MCF 10A (cell line): ENCODE data around the gene TGFBR3. TPM values are rescaled to one million over a fixed set of nuclear protein-coding genes. Genes with fewer than 3 reads are reported as not detected.
A peak's percentile ranks its signal among the peaks of the same experiment; 100 is the strongest.

Experiments
- BruUV-seq: library from RNA; stranded (reverse); fragments of 400-500 nt; replicated peaks from 2 replicates; lab custom pipeline; 2021; lab: Mats Ljungman, UMichigan
- CTCF ChIA-PET: fragments of 300-600 bp; sonication (Branson Sonifier 250); formaldehyde crosslinking; extraction: SDS; loops from one replicate; lab custom pipeline; 2021; ENCODE audit warnings: antibody characterized with exemption, inconsistent platforms; lab: Yijun Ruan, JAX
- POLR2A ChIA-PET: fragments of 300-600, 350-650 bp; sonication (Branson Sonifier 250); formaldehyde crosslinking; extraction: SDS; loops from one replicate; lab custom pipeline; 2020; ENCODE audit warnings: antibody characterized with exemption, inconsistent platforms; lab: Yijun Ruan, JAX
- DNase-seq: peaks from one replicate; pipeline ENCODE4 v3.0.0-alpha.2; 2018; ENCODE audit not compliant: unreplicated experiment
- H3K27ac Mint-ChIP-seq: one replicate; pipeline ENCODE4 v1.8.0; 2022; ENCODE audit warnings: mild to moderate bottlenecking, low read depth, mixed read lengths; ENCODE audit not compliant: unreplicated experiment
- H3K27me3 Mint-ChIP-seq: one replicate; pipeline ENCODE4 v1.8.0; 2022; ENCODE audit warnings: mixed read lengths; ENCODE audit not compliant: insufficient read depth, unreplicated experiment
- H3K36me3 Mint-ChIP-seq: one replicate; pipeline ENCODE4 v1.8.0; 2022; ENCODE audit warnings: mild to moderate bottlenecking, moderate library complexity, mixed read lengths; ENCODE audit not compliant: insufficient read depth, unreplicated experiment
- H3K4me1 Mint-ChIP-seq: one replicate; pipeline ENCODE4 v1.8.0; 2022; ENCODE audit warnings: mixed read lengths; ENCODE audit not compliant: insufficient read depth, unreplicated experiment
- H3K4me3 Mint-ChIP-seq: one replicate; pipeline ENCODE4 v1.8.0; 2022; ENCODE audit warnings: mild to moderate bottlenecking, moderate library complexity, mixed read lengths; ENCODE audit not compliant: unreplicated experiment
- H3K9me3 Mint-ChIP-seq: one replicate; pipeline ENCODE4 v1.8.0; 2022; ENCODE audit warnings: mixed read lengths; ENCODE audit not compliant: unreplicated experiment
- intact Hi-C: fragments of 100-400 bp; cut with micrococcal nuclease; formaldehyde crosslinking; loops from 2 replicates; pipeline ENCODE4 v1.14.1; 2022
- total RNA-seq: library from RNA; stranded (reverse); gene quantifications from 2 replicates; pipeline ENCODE4 v1.2.3, GENCODE V29; 2022
- TF ChIP-seq, protein P1 (sequence below): fragments of 200-600 bp; IDR thresholded peaks from one replicate; pipeline ENCODE4 v1.8.0; 2022; ENCODE audit warnings: antibody characterized with exemption, mild to moderate bottlenecking; ENCODE audit not compliant: unreplicated experiment

Gene TGFBR3
- total RNA-seq, 1 experiment from 2014 or later: 12.0 TPM

GRCh38 chr1:91757763-91758460 is 128.0 kb downstream of the TGFBR3 start:
- no peak for DNase-seq
- BruUV-seq: no TSS peak
- H3K27me3 Mint-ChIP-seq: no peaks in the 10 kb centered on the region
- H3K27ac Mint-ChIP-seq: peak overlapping the region; percentile 18
- ChIA-PET POLR2A (interaction anchor here (0.5 to 1.3 kb wide), 5 partner anchors 12 to 42 kb away, joined by 3 to 7 read pairs (median 3); no protein-coding TSS in a partner anchor), CTCF (interaction anchor here (0.6 kb wide), 1 partner anchor 246 kb away, joined by 3 read pairs; no protein-coding TSS in a partner anchor)
- no peaks in the 10 kb centered on the region for H3K9me3 Mint-ChIP-seq
- no peak overlapping the region for H3K4me3 Mint-ChIP-seq
- peaks cover 23% of the 10 kb centered on the region for H3K36me3 Mint-ChIP-seq
- intact Hi-C loops: no loop called here
- H3K4me1 Mint-ChIP-seq: peaks cover 9% of the 10 kb centered on the region
- TF ChIP-seq, protein P1, sequence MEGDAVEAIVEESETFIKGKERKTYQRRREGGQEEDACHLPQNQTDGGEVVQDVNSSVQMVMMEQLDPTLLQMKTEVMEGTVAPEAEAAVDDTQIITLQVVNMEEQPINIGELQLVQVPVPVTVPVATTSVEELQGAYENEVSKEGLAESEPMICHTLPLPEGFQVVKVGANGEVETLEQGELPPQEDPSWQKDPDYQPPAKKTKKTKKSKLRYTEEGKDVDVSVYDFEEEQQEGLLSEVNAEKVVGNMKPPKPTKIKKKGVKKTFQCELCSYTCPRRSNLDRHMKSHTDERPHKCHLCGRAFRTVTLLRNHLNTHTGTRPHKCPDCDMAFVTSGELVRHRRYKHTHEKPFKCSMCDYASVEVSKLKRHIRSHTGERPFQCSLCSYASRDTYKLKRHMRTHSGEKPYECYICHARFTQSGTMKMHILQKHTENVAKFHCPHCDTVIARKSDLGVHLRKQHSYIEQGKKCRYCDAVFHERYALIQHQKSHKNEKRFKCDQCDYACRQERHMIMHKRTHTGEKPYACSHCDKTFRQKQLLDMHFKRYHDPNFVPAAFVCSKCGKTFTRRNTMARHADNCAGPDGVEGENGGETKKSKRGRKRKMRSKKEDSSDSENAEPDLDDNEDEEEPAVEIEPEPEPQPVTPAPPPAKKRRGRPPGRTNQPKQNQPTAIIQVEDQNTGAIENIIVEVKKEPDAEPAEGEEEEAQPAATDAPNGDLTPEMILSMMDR: no peak

DNA sequence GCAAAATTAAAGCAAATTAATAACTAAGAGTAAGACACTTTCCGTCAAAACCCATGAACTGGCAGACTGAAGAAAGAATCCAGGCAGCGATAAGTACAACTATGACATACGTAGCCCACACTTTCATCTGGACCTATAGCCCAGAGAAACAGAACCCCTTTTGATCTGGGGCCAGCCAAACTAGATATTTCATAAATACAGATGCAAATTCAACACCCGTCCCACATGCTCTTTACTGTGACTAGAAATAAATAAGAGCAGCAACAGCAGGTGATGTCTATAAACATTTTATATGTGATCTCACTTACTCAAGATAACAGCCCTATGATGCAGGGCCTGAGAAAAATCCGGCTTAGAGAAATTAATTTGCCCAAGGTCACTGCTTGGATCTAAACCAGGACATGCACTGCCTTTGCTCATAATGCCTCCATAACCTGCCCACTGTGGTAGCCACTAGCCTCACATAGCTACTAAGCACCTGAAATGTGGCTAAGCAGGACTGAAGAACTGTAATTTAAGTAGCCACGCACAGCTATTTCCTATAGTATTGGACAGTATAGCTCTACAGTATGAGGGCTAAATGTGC is 130.2 kb downstream of the TGFBR3 start:
- Mint-ChIP-seq H3K36me3 (peaks cover 26% of the 10 kb centered on the region), H3K27ac (no peak overlapping the region), H3K27me3 (no peaks in the 10 kb centered on the region), H3K4me1 (peaks cover 15% of the 10 kb centered on the region), H3K4me3 (no peak overlapping the region), H3K9me3 (no peaks in the 10 kb centered on the region)
- TF ChIP-seq, protein P1: no peak
- DNase-seq: no peak
- no TSS peak for BruUV-seq
- ChIA-PET CTCF (no interaction called here), POLR2A (interaction anchor here (0.5 to 0.9 kb wide), 2 partner anchors 60 to 129 kb away, joined by 3 read pairs; no protein-coding TSS in a partner anchor)
- intact Hi-C loops: no loop called here

DNA sequence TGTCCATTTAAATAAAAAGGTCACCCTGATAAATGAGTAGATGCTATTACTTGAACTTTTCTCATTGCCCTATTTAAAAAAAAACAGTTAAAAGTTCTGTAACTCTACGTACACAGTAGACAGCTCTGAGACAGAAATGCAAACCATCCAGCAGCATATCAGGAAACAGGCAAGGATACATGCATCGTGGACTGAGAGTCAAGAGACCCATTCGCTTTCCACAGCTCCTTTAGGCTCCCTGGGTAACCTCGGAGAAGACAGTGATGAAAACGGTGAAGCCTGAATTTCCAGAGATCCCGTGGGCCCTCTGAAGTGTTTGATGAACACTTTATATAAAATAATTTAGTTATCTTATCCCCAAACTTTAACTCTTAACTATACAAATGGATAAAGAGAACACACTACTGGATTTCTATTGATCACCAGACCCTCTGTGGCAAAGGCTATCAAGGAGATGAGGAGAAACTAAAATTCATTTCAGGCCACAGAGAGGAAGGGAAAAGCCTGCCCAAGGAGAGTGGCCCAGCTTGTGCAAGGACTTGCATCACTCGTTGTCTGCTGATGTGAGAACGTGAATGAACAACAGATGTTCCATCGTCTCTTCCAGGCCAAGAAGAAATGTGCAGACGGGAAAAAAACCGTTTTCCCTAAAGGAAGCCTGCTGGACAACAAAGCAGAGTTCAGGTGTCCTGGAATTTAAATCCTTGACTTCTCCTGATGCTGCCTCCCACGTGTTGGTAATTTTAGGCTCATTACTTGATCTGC is 131.0 kb downstream of the TGFBR3 start:
- TF ChIP-seq, protein P1: no peak
- H3K9me3 Mint-ChIP-seq: no peaks in the 10 kb centered on the region
- H3K4me1 Mint-ChIP-seq: peaks cover 23% of the 10 kb centered on the region
- BruUV-seq: no TSS peak
- H3K27ac Mint-ChIP-seq: no peak overlapping the region
- intact Hi-C loops: no loop called here
- peaks cover 26% of the 10 kb centered on the region for H3K36me3 Mint-ChIP-seq
- CTCF ChIA-PET: interaction anchor here (0.7 to 0.9 kb wide), 2 partner anchors 33 to 217 kb away, joined by 3 read pairs; no protein-coding TSS in a partner anchor
- DNase-seq: no peak
- no peaks in the 10 kb centered on the region for H3K27me3 Mint-ChIP-seq
- H3K4me3 Mint-ChIP-seq: no peak overlapping the region
- POLR2A ChIA-PET: interaction anchor here (0.6 to 0.9 kb wide), 3 partner anchors 9 to 59 kb away, joined by 3 read pairs; no protein-coding TSS in a partner anchor
